Psoas muscle (tissue), 8 donors: ENCODE results near the gene F9. TPM values are rescaled to one million over a fixed set of nuclear protein-coding genes. Genes with fewer than 3 reads are reported as not detected.

Experiments
- ATAC-seq, 4 donors: fragments of 200-7000 bp; cut with Tn5 transposase; one replicate each; pipeline ENCODE4 v1.9.1; 2020; ENCODE audit warnings: moderate library complexity in 3 of 4, mild to moderate bottlenecking in 2 of 4
- DNase-seq, 2 donors: peaks; one replicate each; pipeline ENCODE4 v3.0.0-alpha.2; 2020
- H3K27ac ChIP-seq: fragments of 200-600 bp; one replicate; pipeline ENCODE4 v1.8.0; 2022
- H3K27me3 ChIP-seq, 3 donors: fragments of 200-600 bp in 1 of 3; one replicate each; pipeline versions ENCODE4 v1.6.1 to v1.8.0; 2013 to 2022; ENCODE audit warnings: low read length in 2 of 3, mild to moderate bottlenecking in 2 of 3, moderate library complexity in 1 of 3; ENCODE audit not compliant: insufficient read depth in 3 of 3
- H3K36me3 ChIP-seq, 2 donors: fragments of 200-600 bp in 1 of 2; one replicate each; pipeline versions ENCODE4 v1.6.1 to v1.8.0; 2013 to 2022; ENCODE audit warnings: low read depth in 1 of 2, mild to moderate bottlenecking in 1 of 2, moderate library complexity in 1 of 2; ENCODE audit not compliant: insufficient read depth in 1 of 2
- H3K4me1 ChIP-seq: fragments of 200-600 bp; one replicate; pipeline ENCODE4 v1.8.0; 2022
- H3K4me3 ChIP-seq: fragments of 200-600 bp; one replicate; pipeline ENCODE4 v1.8.0; 2022; ENCODE audit warnings: mild to moderate bottlenecking
- H3K9me3 ChIP-seq: fragments of 200-600 bp; one replicate; pipeline ENCODE4 v1.8.0; 2022
- CTCF ChIP-seq: fragments of 200-600 bp; IDR thresholded peaks from one replicate; pipeline ENCODE4 v1.8.0; 2022; ENCODE audit warnings: antibody characterized with exemption
- WGBS, 3 donors: extraction: QIAGEN DNeasy Blood & Tissue Kit; methylation state at CpG; one replicate each; pipeline versions ENCODE4 v1.1.6 to v1.1.7; 2013; 5-methylcytosine and 5-hydroxymethylcytosine counted together
- intact Hi-C, 2 donors: fragments of 100-400 bp; cut with DNase I; formaldehyde crosslinking; loops; one replicate each; pipeline versions ENCODE4 v1.11.0 to v1.14.2; 2022
- polyA plus RNA-seq, 3 donors: library from polyadenylated mRNA; stranded (reverse); fragments of 200-250 nt; gene quantifications; one replicate each; pipeline ENCODE4 v1.2.3, GENCODE V29; 2013
- total RNA-seq, 4 donors: library from RNA; stranded (reverse); fragmentation: NEBNext Ultra II Directional in 2 of 4; extraction: Animal tissue kit (Norgen Biotek cat#: 25700) in 2 of 4; gene quantifications; one replicate each; pipeline versions ENCODE4 v1.2.1 to v1.2.4, GENCODE V29; 2021 to 2023
- donor health status: healthy with polysubstance abuse.
- donor health status: DM: no; HTN: no; CAD: no; lungs with moderate emphysema.
- donor health status: Bipolar disorder and iron deficiency.
- donor health status: healthy.
- donor health status: DM: yes; HTN: yes; CAD: no.
- donor health status: DM: no; HTN: no; CAD: no.
- donor health status: DM: no; HTN: no; CAD: no.
- donor health status: DM: yes; HTN: yes; CAD: no.

Gene F9
- total and polyA plus RNA-seq, 7 donors, result not detected

- Histone ChIP-seq H3K4me3 (no peak overlapping the region), H3K27me3 (peaks cover 0 to 12% (median 0%) of the 10 kb centered on the region in 3 donors), H3K4me1 (no peaks in the 10 kb centered on the region), H3K9me3 (no peaks in the 10 kb centered on the region), H3K27ac (no peak overlapping the region), H3K36me3 (no peaks in the 10 kb centered on the region)
- no peak for TF ChIP-seq CTCF
- ATAC-seq (no peak), DNase-seq (no peak)
- intact Hi-C loops, result no loop called here
Measured at GRCh38 chrX:139554376-139554775, 23.8 kb downstream of the F9 start.

- H3K4me3 ChIP-seq, result no peak overlapping the region
- WGBS, 3 donors, result 67 to 94% (median 78%) methylated on average over 23 to 26 of the region's 26 CpGs
- no peak for ATAC-seq
Measured at GRCh38 chrX:139554991-139555675, 24.6 kb downstream of the F9 start.

GRCh38 chrX:139559383-139560042, 29.0 kb downstream of the F9 start:
- H3K27ac ChIP-seq, result no peak overlapping the region
- peak; percentile 58 for TF ChIP-seq CTCF
- no peak overlapping the region for H3K4me3 ChIP-seq
- H3K4me1 ChIP-seq, result no peaks in the 10 kb centered on the region
- peaks cover 0 to 6% (median 0%) of the 10 kb centered on the region in 3 donors for H3K27me3 ChIP-seq
- intact Hi-C loops, result loop anchor here (5.0 kb wide), 2 partner anchors 782 to 802 kb away; no protein-coding TSS in a partner anchor
- ATAC-seq (peak; percentile 75 to 83 (median 80)), DNase-seq (no peak)
- no peaks in the 10 kb centered on the region for H3K36me3 ChIP-seq
- H3K9me3 ChIP-seq, result no peaks in the 10 kb centered on the region
- 33 to 39% (median 35%) methylated on average over 9 of the region's 9 CpGs for WGBS, 3 donors

More at GRCh38 chrX:139554991-139555675, 24.6 kb downstream of the F9 start:
- no peak overlapping the region for H3K27ac ChIP-seq
- no peaks in the 10 kb centered on the region for H3K9me3 ChIP-seq
- no peak for DNase-seq
- no peak for TF ChIP-seq CTCF
- intact Hi-C loops, result loop anchor here in 1 of 2 donors (5.0 kb wide), 2 partner anchors 778 to 798 kb away; no protein-coding TSS in a partner anchor
- H3K27me3 ChIP-seq, result peaks cover 0 to 12% (median 0%) of the 10 kb centered on the region in 3 donors
- H3K4me1 ChIP-seq, result no peaks in the 10 kb centered on the region
- no peaks in the 10 kb centered on the region for H3K36me3 ChIP-seq

GRCh38 chrX:139560221-139560620, 29.7 kb downstream of the F9 start:
- Histone ChIP-seq H3K27ac (no peak overlapping the region), H3K4me1 (no peaks in the 10 kb centered on the region), H3K27me3 (peaks cover 0 to 3% (median 0%) of the 10 kb centered on the region in 3 donors), H3K4me3 (no peak overlapping the region), H3K36me3 (no peaks in the 10 kb centered on the region), H3K9me3 (no peaks in the 10 kb centered on the region)
- TF ChIP-seq CTCF, result no peak
- DNase-seq (no peak), ATAC-seq (no peak)
- intact Hi-C loops, result loop anchor here in 1 of 2 donors (5.0 kb wide), 1 partner anchor 783 kb away; no protein-coding TSS in a partner anchor
